Measurements from ENCODE around the gene FARS2. TPM values are rescaled to one million over a fixed set of nuclear protein-coding genes. Genes with fewer than 3 reads are reported as not detected.

The FARS2 gene
- total and polyA plus RNA-seq, 2 donors (not counting 3 experiments of a cell fraction or from before 2014, with no cell fraction given): 20.2 to 20.5 TPM

- Histone ChIP-seq H3K9me3 (replicated peaks; ENCODE audit: control insufficient read depth, insufficient read depth, low read length) (no peaks in the 10 kb centered on the region), H4K20me1 (replicated peaks; ENCODE audit: control insufficient read depth, extremely low read depth, insufficient read depth, low read length) (no peaks in the 10 kb centered on the region), H3K9me1 (replicated peaks; ENCODE audit: control insufficient read depth, extremely low read depth, insufficient read depth, low read length) (no peaks in the 10 kb centered on the region), H3K4me2 (ENCODE audit: insufficient read depth, low read length) (no peak overlapping the region), H3K9ac (replicated peaks; ENCODE audit: extremely low read depth, insufficient read depth, low read length) (no peak overlapping the region), H3K27me3 (ENCODE audit: control insufficient read depth in 2 of 2, insufficient read depth in 2 of 2, low read length in 2 of 2) (no peaks in the 10 kb centered on the region), H3K27ac (ENCODE audit: insufficient read depth, low read depth, low read length) (no peak overlapping the region), H3K4me3 (replicated peaks in 1 of 3; ENCODE audit: insufficient read depth in 1 of 3, low read depth in 1 of 3, low read length in 3 of 3) (no peak overlapping the region), H3K4me1 (ENCODE audit: control insufficient read depth, extremely low read depth, insufficient read depth, low read length) (no peaks in the 10 kb centered on the region), H3K79me2 (ENCODE audit: control insufficient read depth, insufficient read depth, low read length) (no peaks in the 10 kb centered on the region), H3K36me3 (ENCODE audit: control insufficient read depth in 2 of 2, extremely low read depth in 1 of 2, insufficient read depth in 2 of 2, low read length in 2 of 2) (no peaks in the 10 kb centered on the region), H2AFZ (ENCODE audit: low read depth, low read length) (no peak overlapping the region)
- CTCF ChIA-PET: interaction anchor here (1.2 kb wide), 2 partner anchors 9 kb away, joined by 3 to 5 read pairs; no protein-coding TSS in a partner anchor
- TF ChIP-seq MYC (IDR thresholded peaks at IDR 0.05; ENCODE audit: low read depth, low read length) (no peak), POLR2AphosphoS5 (IDR thresholded peaks at IDR 0.05; ENCODE audit: insufficient read depth, low read depth, low read length) (no peak), FOS (IDR thresholded peaks at IDR 0.05; ENCODE audit: borderline replicate concordance, insufficient read depth, low read length) (no peak), MAX (IDR thresholded peaks at IDR 0.05; ENCODE audit: insufficient read depth, insufficient read length) (no peak), POLR2A (IDR thresholded peaks at IDR 0.05; ENCODE audit: low read depth, low read length) (no peak), CTCF (IDR thresholded peaks at IDR 0.05; ENCODE audit: extremely low read depth in 1 of 2, insufficient read depth in 1 of 2, low read depth in 1 of 2, low read length in 2 of 2) (no peak), EZH2 (IDR thresholded peaks at IDR 0.05; ENCODE audit: borderline replicate concordance, low read depth, low read length, severe bottlenecking) (no peak), GATA2 (IDR thresholded peaks at IDR 0.05; ENCODE audit: insufficient read depth, insufficient read length, low read depth, low read length) (no peak), JUN (IDR thresholded peaks at IDR 0.05; ENCODE audit: borderline replicate concordance, insufficient read depth, insufficient read length, low read depth) (no peak)
- intact Hi-C loops (cut with micrococcal nuclease): no loop called here
- no peak for FAIRE-seq
- POLR2A ChIA-PET: no interaction called here
- BruUV-seq (replicated peaks): no TSS peak
- no peak for DNase-seq (ENCODE audit: low read depth, low spot score)
- dilution Hi-C loops (cut with MboI; ENCODE audit: extremely low pct_ligation_motif_present, low sequenced_read_pairs): no loop called here
Measured at GRCh38 chr6:5516036-5516435, 254.7 kb downstream of the FARS2 start.
